Uterus (tissue), 4 donors: ENCODE measurements around the gene XRCC4. TPM values are rescaled to one million over a fixed set of nuclear protein-coding genes. Genes with fewer than 3 reads are reported as not detected.
"Not testable (repeated sequence)": the region's sequence is repeated elsewhere in the genome, so short reads cannot be mapped to it uniquely, and the experiment has no call there.

Experiments
- DNase-seq, 2 donors: peaks; one replicate each; pipeline ENCODE4 v3.0.0-alpha.2; 2019 to 2020
- H3K27ac ChIP-seq, 2 donors: fragments of 200-600 bp; sonication (generic); 1 replicate in 1 of 2; 2 replicates in 1 of 2; pipeline ENCODE4 v1.5.1; 2016 to 2018
- H3K27me3 ChIP-seq, 2 donors: fragments of 200-600 bp; sonication (generic); one replicate each; pipeline ENCODE4 v1.5.1; 2018 to 2019; ENCODE audit warnings: control low read depth in 1 of 2
- H3K36me3 ChIP-seq, 2 donors: fragments of 200-600 bp; sonication (generic); one replicate each; pipeline ENCODE4 v1.5.1; 2019; ENCODE audit warnings: control low read depth in 1 of 2
- H3K4me1 ChIP-seq, 2 donors: fragments of 200-600 bp; sonication (generic); one replicate each; pipeline ENCODE4 v1.5.1; 2018 to 2019; ENCODE audit warnings: control low read depth in 1 of 2
- H3K4me3 ChIP-seq, 2 donors: fragments of 200-600 bp; sonication (generic); 1 replicate in 1 of 2; 2 replicates in 1 of 2; pipeline ENCODE4 v1.5.1; 2018 to 2019; ENCODE audit warnings: mild to moderate bottlenecking in 1 of 2
- H3K9me3 ChIP-seq, 2 donors: fragments of 200-600 bp; sonication (generic); one replicate each; pipeline ENCODE4 v1.5.1; 2019; ENCODE audit warnings: control low read depth in 1 of 2
- CTCF ChIP-seq, 4 experiments: fragments of 200-600 bp in 2 of 4; fragments of 450-650 bp in 2 of 4; sonication (generic) in 2 of 4; IDR thresholded peaks; one replicate each; pipeline ENCODE4 v1.5.1; 2016 to 2019; ENCODE audit warnings: antibody characterized with exemption in 4 of 4, mild to moderate bottlenecking in 2 of 4, moderate library complexity in 1 of 4
- POLR2A ChIP-seq, 2 donors: fragments of 450-650 bp; IDR thresholded peaks; one replicate each; pipeline ENCODE4 v1.6.1; 2016; ENCODE audit warnings: antibody characterized with exemption in 2 of 2, mild to moderate bottlenecking in 1 of 2, moderate library complexity in 1 of 2
- intact Hi-C: fragments of 100-400 bp; cut with DNase I; formaldehyde crosslinking; loops from one replicate; pipeline ENCODE4 v1.15.1; 2023; ENCODE audit warnings: low total_unique reads
- total RNA-seq, 4 donors: library from RNA; depleted of rRNA in 3 of 4; stranded (reverse); fragments of >200 nt in 3 of 4; gene quantifications; one replicate each; pipeline versions ENCODE4 v1.1.0 to v1.2.4, GENCODE V29; 2014 to 2023
- donor health status: DM: yes; HTN: yes; CAD: no.

XRCC4 gene
- total RNA-seq, 4 donors from 2014 or later, result 1.3 to 12.2 (median 5.5) TPM; not detected in 1

GRCh38 chr5:83147593-83147992, 70.2 kb downstream of the XRCC4 start:
- no peaks in the 10 kb centered on the region for H3K4me1 ChIP-seq
- TF ChIP-seq POLR2A (IDR thresholded peaks at IDR 0.05), result no peak
- no peak for TF ChIP-seq CTCF (IDR thresholded peaks at IDR 0.05)
- H3K27me3 ChIP-seq, result no peaks in the 10 kb centered on the region
- H3K36me3 ChIP-seq, result no peaks in the 10 kb centered on the region
- intact Hi-C loops, result no loop called here
- no peak for DNase-seq
- no peak overlapping the region for H3K27ac ChIP-seq
- H3K9me3 ChIP-seq, result no peaks in the 10 kb centered on the region
- H3K4me3 ChIP-seq, result no peak overlapping the region

GRCh38 chr5:83148370-83148769, 71.0 kb downstream of the XRCC4 start:
- no peak for DNase-seq
- H3K36me3 ChIP-seq, result no peaks in the 10 kb centered on the region
- H3K27ac ChIP-seq, result no peak overlapping the region
- TF ChIP-seq POLR2A (IDR thresholded peaks at IDR 0.05), result no peak
- no peak for TF ChIP-seq CTCF (IDR thresholded peaks at IDR 0.05)
- H3K27me3 ChIP-seq, result no peaks in the 10 kb centered on the region
- H3K9me3 ChIP-seq, result no peaks in the 10 kb centered on the region
- H3K4me3 ChIP-seq, result no peak overlapping the region
- no peaks in the 10 kb centered on the region for H3K4me1 ChIP-seq
- intact Hi-C loops, result no loop called here

GRCh38 chr5:83149671-83150070, 72.3 kb downstream of the XRCC4 start:
- DNase-seq, result no peak
- intact Hi-C loops, result no loop called here
- H3K4me1 ChIP-seq, result no peaks in the 10 kb centered on the region
- H3K4me3 ChIP-seq, result no peak overlapping the region
- no peaks in the 10 kb centered on the region for H3K36me3 ChIP-seq
- H3K27me3 ChIP-seq, result no peaks in the 10 kb centered on the region
- H3K9me3 ChIP-seq, result no peaks in the 10 kb centered on the region
- H3K27ac ChIP-seq, result no peak overlapping the region
- TF ChIP-seq POLR2A (IDR thresholded peaks at IDR 0.05), result no peak
- no peak for TF ChIP-seq CTCF (IDR thresholded peaks at IDR 0.05)

GRCh38 chr5:83151821-83152220, 74.5 kb downstream of the XRCC4 start:
- intact Hi-C loops, result no loop called here
- Histone ChIP-seq H3K9me3 (no peaks in the 10 kb centered on the region), H3K4me3 (no peak overlapping the region), H3K36me3 (no peaks in the 10 kb centered on the region), H3K27ac (no peak overlapping the region), H3K27me3 (no peaks in the 10 kb centered on the region), H3K4me1 (no peaks in the 10 kb centered on the region)
- no peak for DNase-seq
- TF ChIP-seq CTCF (IDR thresholded peaks at IDR 0.05) (no peak), POLR2A (IDR thresholded peaks at IDR 0.05) (no peak)

- DNase-seq, intact Hi-C loops, H3K27me3 ChIP-seq, H3K4me1 ChIP-seq, H3K4me3 ChIP-seq, H3K9me3 ChIP-seq, H3K27ac ChIP-seq, H3K36me3 ChIP-seq: not testable (repeated sequence)
These were observed 75.6 kb downstream of the XRCC4 start for GRCh38 chr5:83152996-83153395.

GRCh38 chr5:83156001-83156400, 78.7 kb downstream of the XRCC4 start:
- intact Hi-C loops, result no loop called here
- H3K36me3 ChIP-seq, result no peaks in the 10 kb centered on the region
- no peaks in the 10 kb centered on the region for H3K27me3 ChIP-seq
- no peak overlapping the region for H3K4me3 ChIP-seq
- TF ChIP-seq POLR2A (IDR thresholded peaks at IDR 0.05) (no peak), CTCF (IDR thresholded peaks at IDR 0.05) (no peak)
- H3K27ac ChIP-seq, result no peak overlapping the region
- no peaks in the 10 kb centered on the region for H3K9me3 ChIP-seq
- DNase-seq, result no peak
- no peaks in the 10 kb centered on the region for H3K4me1 ChIP-seq
